Chondrocyte (in vitro differentiated cells): ENCODE measurements around the gene CHEK1. TPM values are rescaled to one million over a fixed set of nuclear protein-coding genes. Genes with fewer than 3 reads are reported as not detected.
"Not testable (repeated sequence)": the region's sequence is repeated elsewhere in the genome, so short reads cannot be mapped to it uniquely, and the experiment has no call there.

ENCODE experiments used
- DNase-seq: peaks from one replicate; pipeline ENCODE4 v3.0.0; 2021; ENCODE audit warnings: mixed read lengths, low spot score
- H3K27ac Mint-ChIP-seq: one replicate; pipeline ENCODE4 v1.8.0; 2021; ENCODE audit warnings: mild to moderate bottlenecking, moderate library complexity, mixed read lengths; ENCODE audit not compliant: unreplicated experiment
- H3K27me3 Mint-ChIP-seq: 2 replicates; pipeline ENCODE4 v1.8.0; 2021; ENCODE audit warnings: low read depth, mixed read lengths
- H3K36me3 Mint-ChIP-seq: 2 replicates; pipeline ENCODE4 v1.8.0; 2021; ENCODE audit warnings: low read depth, mixed read lengths
- H3K4me1 Mint-ChIP-seq: 2 replicates; pipeline ENCODE4 v1.8.0; 2021; ENCODE audit warnings: low read depth, mild to moderate bottlenecking, mixed read lengths
- H3K4me3 Mint-ChIP-seq: one replicate; pipeline ENCODE4 v1.8.0; 2021; ENCODE audit warnings: mild to moderate bottlenecking, moderate library complexity, mixed read lengths; ENCODE audit not compliant: unreplicated experiment
- H3K9me3 Mint-ChIP-seq: 2 replicates; pipeline ENCODE4 v1.8.0; 2021; ENCODE audit warnings: low read depth, mixed read lengths
- CTCF ChIP-seq: fragments of 200-600 bp; sonication (generic); IDR thresholded peaks from 2 replicates; pipeline ENCODE4 v1.5.0; 2021; ENCODE audit warnings: antibody characterized with exemption, mild to moderate bottlenecking, moderate library complexity
- long read RNA-seq: library from polyadenylated mRNA; stranded (forward); transcript quantifications from one replicate; pipeline ENCODE4 v2.0.0, GENCODE V29; 2021
- total RNA-seq: library from RNA; stranded (reverse); gene quantifications from 3 replicates; pipeline ENCODE4 v1.2.1, GENCODE V29; 2021

CHEK1 gene
- total RNA-seq: 18.3 to 28.4 TPM (median 23.5 TPM) in 3 replicates
- long read RNA-seq, full-length matches to known transcripts: 3 of 16 reads
- long read RNA-seq, partial matches to known transcripts: 3 of 16 reads
- long read RNA-seq, other reads (novel, unspliced or antisense): 10 of 16 reads

GRCh38 chr11:125624756-125625213 is at the start of gene CHEK1:
CHEK1 (plus strand) TSS chr11:125625163; CDS start chr11:125626769, 1,606 bp downstream.
- H3K36me3 Mint-ChIP-seq: peaks cover 8% of the 10 kb centered on the region
- H3K9me3 Mint-ChIP-seq: no peaks in the 10 kb centered on the region
- TF ChIP-seq CTCF: no peak
- peak within 1 kb of the TSS; percentile 84 for H3K4me3 Mint-ChIP-seq
- DNase-seq: no peak
- H3K27me3 Mint-ChIP-seq: no peaks in the 10 kb centered on the region
- H3K4me1 Mint-ChIP-seq: peaks cover 49% of the 10 kb centered on the region
- peak within 1 kb of the TSS; percentile 88 for H3K27ac Mint-ChIP-seq

- H3K27me3 Mint-ChIP-seq, H3K4me3 Mint-ChIP-seq, H3K27ac Mint-ChIP-seq, H3K9me3 Mint-ChIP-seq, H3K4me1 Mint-ChIP-seq, DNase-seq: not testable (repeated sequence)
- H3K36me3 Mint-ChIP-seq: peaks cover 37% of the 10 kb centered on the region
Observed at GRCh38 chr11:125577181-125577580, 47.8 kb upstream of the CHEK1 start.

GRCh38 chr11:125578783-125579182 is 46.2 kb upstream of the CHEK1 start:
- Mint-ChIP-seq H3K9me3 (no peaks in the 10 kb centered on the region), H3K27ac (no peak overlapping the region), H3K4me1 (peaks cover 5% of the 10 kb centered on the region), H3K27me3 (no peaks in the 10 kb centered on the region), H3K36me3 (peaks cover 45% of the 10 kb centered on the region), H3K4me3 (no peak overlapping the region)
- no peak for TF ChIP-seq CTCF
- no peak for DNase-seq

GRCh38 chr11:125579811-125580210 is 45.2 kb upstream of the CHEK1 start:
- Mint-ChIP-seq H3K4me3 (no peak overlapping the region), H3K4me1 (peaks cover 5% of the 10 kb centered on the region), H3K36me3 (peaks cover 48% of the 10 kb centered on the region), H3K27me3 (no peaks in the 10 kb centered on the region), H3K27ac (no peak overlapping the region), H3K9me3 (no peaks in the 10 kb centered on the region)
- TF ChIP-seq CTCF: no peak
- DNase-seq: no peak

GRCh38 chr11:125583496-125583895 is 41.5 kb upstream of the CHEK1 start:
- H3K27me3 Mint-ChIP-seq: no peaks in the 10 kb centered on the region
- H3K4me3 Mint-ChIP-seq: no peak overlapping the region
- peaks cover 10% of the 10 kb centered on the region for H3K4me1 Mint-ChIP-seq
- no peak for DNase-seq
- no peak for TF ChIP-seq CTCF
- peaks cover 31% of the 10 kb centered on the region for H3K36me3 Mint-ChIP-seq
- H3K9me3 Mint-ChIP-seq: no peaks in the 10 kb centered on the region
- no peak overlapping the region for H3K27ac Mint-ChIP-seq

- peaks cover 11% of the 10 kb centered on the region for H3K4me1 Mint-ChIP-seq
- DNase-seq: no peak
- TF ChIP-seq CTCF: no peak
- no peak overlapping the region for H3K4me3 Mint-ChIP-seq
- H3K27ac Mint-ChIP-seq: no peak overlapping the region
- H3K27me3 Mint-ChIP-seq: no peaks in the 10 kb centered on the region
- no peaks in the 10 kb centered on the region for H3K9me3 Mint-ChIP-seq
- peaks cover 24% of the 10 kb centered on the region for H3K36me3 Mint-ChIP-seq
Observed at GRCh38 chr11:125585487-125585886, 39.5 kb upstream of the CHEK1 start.
